ENCODE data around the gene LAX1.

DNA sequence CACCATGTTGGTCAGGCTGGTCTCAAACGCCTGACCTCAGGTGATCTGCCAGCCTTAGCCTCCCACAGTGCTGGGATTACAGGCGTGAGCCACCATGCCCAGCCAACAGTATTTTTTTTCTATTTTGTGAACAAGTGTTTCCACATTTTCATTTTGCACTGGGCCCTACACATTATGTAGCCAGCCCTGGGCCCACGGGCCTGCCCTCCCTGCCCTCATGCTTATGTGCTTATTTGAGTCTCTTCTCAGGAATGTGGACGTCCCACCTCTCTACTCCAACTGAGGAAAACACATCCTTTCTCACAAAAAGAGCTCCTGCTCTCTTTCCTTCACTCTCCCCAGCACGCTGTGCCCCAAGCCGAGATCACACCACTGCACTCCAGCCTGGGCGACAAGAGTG, 17.0 kb downstream of the LAX1 start:
- TF ChIP-seq, protein P1, sequence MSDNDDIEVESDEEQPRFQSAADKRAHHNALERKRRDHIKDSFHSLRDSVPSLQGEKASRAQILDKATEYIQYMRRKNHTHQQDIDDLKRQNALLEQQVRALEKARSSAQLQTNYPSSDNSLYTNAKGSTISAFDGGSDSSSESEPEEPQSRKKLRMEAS (IDR thresholded peaks at IDR 0.05; ENCODE audit: low read depth, low read length): no peak
- TF ChIP-seq, protein P2, sequence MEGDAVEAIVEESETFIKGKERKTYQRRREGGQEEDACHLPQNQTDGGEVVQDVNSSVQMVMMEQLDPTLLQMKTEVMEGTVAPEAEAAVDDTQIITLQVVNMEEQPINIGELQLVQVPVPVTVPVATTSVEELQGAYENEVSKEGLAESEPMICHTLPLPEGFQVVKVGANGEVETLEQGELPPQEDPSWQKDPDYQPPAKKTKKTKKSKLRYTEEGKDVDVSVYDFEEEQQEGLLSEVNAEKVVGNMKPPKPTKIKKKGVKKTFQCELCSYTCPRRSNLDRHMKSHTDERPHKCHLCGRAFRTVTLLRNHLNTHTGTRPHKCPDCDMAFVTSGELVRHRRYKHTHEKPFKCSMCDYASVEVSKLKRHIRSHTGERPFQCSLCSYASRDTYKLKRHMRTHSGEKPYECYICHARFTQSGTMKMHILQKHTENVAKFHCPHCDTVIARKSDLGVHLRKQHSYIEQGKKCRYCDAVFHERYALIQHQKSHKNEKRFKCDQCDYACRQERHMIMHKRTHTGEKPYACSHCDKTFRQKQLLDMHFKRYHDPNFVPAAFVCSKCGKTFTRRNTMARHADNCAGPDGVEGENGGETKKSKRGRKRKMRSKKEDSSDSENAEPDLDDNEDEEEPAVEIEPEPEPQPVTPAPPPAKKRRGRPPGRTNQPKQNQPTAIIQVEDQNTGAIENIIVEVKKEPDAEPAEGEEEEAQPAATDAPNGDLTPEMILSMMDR (IDR thresholded peaks at IDR 0.05; ENCODE audit: low read depth, low read length): no peak
- no peak for TF ChIP-seq POLR2A (IDR thresholded peaks at IDR 0.05; ENCODE audit: extremely low read depth, insufficient read length)

Data from NB4 (cell line).